HG02798 (cell line): ENCODE measurements around the gene IGF2BP3.

ENCODE experiments used
- ATAC-seq: cut with Tn5 transposase; IDR thresholded peaks from one replicate; pipeline ENCODE4 v1.9.1; 2021; ENCODE audit warnings: mild to moderate bottlenecking; ENCODE audit not compliant: unreplicated experiment, poor library complexity

IGF2BP3 gene

DNA sequence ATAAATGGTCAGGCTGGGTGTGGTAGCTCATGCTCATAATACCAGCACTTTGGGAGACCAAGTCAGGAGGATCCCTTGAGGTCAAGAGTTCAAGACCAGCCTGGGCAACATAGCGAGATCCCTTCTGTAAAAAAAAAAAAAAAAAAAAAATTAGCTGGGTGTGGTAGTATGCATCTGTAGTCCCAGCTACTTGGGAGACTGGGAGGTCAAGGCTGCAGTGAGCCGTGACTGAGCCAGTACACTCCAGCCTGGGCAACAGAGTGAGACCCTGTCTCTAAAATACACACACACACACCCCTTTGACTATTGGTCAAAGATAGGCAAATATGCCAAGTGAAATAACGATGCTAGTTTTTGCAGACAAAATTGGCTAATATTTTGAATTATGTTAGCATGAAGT is 80.6 kb downstream of the IGF2BP3 start:
- ATAC-seq, result no peak

DNA sequence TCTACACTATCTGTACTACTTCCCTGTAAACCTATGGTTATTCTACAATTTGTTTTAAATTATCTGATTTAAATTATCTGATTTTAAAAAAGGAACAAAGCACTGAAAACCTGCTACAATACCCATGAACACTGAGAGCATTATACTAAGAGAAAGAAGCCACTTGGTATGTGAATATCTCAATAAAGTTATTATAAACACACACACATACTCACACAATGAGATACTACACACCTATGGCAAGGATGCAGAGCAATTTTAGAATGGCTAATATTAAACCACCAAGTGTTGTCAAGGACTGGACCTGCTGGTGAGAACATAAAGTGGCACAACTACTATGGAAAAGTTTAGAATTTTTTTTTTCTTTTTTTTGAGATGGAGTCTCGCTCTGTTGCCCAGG is 82.7 kb downstream of the IGF2BP3 start:
- ATAC-seq, result no peak

DNA sequence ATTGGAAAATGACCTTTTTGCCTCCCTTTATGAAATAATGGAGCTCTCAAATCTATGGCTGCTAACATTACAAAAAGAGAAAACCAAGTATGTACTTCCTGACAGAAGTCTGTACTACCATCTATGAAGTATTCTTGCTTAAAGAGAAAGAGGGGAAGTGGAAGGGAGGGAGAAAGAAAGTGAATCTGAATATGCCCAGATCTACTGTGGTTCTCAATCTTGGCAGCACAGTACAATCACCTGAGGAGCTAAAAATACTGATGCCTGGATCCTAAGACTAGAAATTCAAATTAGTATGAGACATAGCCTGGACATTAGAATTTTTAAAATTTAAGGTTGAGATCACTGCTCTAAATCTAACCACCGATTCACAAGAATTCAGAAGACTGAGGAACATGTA is 85.2 kb downstream of the IGF2BP3 start:
- ATAC-seq, result no peak

DNA sequence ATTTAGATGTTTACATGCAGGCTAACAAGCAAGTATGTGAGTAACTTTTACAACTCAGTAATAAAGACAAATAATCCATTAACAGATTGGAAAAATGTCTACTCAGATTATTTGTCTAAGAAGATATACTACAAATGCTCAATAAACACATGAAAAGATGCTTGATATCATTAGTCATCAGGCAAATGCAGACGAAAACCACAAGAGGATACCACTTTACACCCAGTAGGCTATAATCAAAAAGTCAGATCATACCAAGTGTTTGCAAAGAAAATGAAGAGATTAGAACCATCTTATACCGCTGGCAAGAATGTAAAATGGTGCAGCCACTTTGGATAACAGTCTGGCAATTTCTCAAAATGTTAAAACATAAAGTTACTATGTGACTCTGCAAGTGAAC is 87.1 kb downstream of the IGF2BP3 start:
- ATAC-seq, result no peak

DNA sequence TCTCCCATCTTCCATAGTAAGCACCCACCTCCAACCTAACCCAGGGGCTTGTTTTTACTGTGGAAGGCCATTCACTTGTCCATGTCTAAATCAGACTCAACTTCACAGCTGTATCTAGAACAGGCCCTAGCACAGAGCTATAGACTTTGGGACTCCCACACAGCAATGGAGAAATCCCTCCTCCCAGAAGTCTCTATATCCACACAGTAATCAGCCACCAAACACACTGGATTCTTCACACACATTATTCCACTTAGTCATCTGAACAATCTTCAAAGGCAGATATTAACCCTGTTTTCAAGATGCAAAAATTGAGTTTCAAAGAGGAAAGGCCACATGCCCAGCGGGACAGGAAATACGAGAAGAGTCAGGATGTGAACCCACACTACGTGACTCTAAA is 89.3 kb downstream of the IGF2BP3 start:
- ATAC-seq, result no peak

DNA sequence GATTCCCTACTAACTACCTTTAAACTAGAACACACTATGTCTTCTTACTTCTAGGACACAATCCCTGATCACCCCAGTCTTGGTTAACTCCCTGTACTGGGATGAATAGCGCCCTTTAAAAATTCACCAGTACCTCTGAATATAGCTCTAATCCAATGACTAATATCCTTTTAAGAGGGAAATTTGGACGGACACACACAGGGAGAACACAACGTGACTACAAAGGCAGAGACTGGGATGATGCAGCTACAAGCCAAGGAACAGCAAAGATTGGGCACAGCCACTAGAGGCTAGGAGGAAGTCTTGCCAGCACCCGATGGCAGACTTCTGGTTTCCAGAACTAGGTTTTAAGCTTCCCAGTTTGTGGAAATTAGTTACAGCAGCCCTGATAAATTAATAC is 89.7 kb downstream of the IGF2BP3 start:
- ATAC-seq, result no peak

DNA sequence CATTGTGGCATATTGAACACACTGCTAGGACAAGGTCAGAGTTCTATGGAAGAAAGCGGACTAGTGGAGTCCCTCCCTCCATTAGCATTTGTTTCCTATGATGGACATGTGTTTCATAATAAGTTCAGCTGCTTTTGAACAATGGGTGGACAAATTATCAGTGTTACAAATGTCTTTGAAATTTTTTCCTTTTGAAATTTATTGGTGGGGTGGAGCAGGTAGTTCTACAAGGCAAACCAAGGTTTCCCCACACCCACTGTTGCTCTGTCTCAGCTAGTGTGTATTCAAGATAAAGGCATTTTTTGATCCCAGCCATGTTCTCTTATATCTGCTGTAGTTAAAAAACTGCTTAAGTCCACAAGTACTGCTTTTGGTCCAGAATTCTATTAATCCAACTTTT is 91.3 kb downstream of the IGF2BP3 start:
- ATAC-seq, result no peak

DNA sequence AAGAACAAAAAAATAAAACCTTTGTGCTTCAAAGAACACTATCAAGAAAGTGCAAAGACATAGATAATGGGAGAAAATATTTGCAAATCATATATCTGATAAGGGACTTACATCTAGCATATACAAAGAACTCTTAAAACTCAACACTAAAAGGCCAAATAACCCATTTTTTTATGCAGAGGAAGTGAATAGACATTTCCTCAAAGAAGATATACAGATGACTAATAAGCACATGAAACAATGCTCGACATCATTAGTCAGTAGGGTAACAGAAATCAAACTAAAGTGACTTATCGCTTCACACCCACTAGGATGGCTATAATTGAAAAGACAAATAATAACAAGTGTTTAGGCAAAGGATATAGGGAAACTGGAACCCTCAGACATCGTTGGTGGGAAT is 93.2 kb downstream of the IGF2BP3 start:
- no peak for ATAC-seq

DNA sequence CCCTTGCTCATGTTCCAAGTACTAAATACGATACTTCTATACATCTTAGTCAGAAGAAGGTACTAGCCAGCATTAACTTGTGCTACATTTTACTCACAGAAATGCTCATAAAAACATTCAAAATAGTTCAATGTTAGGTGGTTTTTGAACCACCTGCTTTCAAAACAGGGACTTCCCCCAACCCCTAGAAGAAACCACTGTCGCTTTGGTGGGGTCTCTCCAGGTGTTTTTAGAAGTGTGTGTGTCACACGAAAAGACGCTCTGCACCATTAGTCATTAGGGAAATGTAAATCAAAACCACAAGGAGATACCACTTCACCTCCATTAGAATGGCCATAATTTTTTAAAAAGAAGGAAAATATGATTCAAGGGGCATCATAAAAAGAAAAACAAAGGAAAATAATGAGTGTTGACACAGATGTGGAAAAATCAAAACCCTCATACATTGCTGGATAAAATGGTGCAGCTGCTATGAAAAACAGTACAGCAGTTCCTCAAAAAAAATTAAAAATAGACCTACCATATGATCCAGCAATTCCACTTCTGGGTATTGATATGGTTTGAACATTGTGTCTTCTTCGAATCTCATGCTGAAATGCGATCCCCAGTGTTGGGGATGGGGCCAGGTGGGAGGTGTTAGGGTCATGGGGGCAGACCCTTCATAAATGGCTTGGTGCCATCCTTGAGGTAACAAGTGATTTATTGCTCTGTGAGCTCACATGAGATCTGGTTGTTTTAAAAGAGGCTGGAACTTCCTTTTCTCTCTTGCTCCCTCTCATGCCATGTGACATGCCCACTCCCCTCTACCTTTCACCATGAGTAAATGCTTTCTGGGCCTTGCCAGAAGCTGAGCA is 96.9 kb downstream of the IGF2BP3 start:
- ATAC-seq, result peak; percentile 77

DNA sequence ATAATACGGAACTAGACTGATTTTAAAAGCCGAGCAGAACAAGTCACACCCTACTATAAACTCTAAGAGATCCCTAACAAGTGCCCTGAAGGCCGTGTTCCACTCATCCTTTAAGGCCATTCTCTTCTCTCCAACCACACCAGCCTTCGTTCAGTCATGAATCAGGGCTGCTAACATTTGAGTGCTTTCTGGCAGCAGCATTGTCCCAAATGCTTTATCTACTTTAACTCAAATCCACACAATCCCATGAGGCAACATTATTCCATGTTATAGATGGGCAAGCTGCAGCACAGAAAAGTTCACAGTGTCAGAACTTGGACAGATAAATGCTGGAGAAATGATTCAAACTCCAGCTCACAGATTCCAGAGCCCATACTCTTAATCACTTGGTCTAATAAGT is 97.7 kb downstream of the IGF2BP3 start:
- ATAC-seq, result no peak

DNA sequence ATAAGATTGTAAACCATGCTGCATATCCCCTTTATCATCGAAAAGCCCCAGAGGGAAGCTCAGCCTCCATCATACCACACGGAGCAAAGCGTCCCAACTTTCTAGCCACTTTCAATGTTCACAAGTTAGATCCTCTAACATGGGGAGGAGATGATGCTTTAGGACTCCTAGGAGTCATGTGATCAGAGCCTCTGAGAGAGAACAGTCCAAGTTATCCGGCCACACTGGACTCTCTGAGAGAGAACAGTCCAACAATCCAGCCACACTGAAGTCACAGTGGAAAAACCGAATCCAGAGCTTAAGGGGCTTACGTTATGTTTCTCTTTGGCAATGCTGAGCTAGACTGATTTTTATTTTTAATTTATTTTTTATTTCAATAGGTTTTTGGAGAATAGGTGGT is 98.6 kb downstream of the IGF2BP3 start:
- ATAC-seq, result no peak

DNA sequence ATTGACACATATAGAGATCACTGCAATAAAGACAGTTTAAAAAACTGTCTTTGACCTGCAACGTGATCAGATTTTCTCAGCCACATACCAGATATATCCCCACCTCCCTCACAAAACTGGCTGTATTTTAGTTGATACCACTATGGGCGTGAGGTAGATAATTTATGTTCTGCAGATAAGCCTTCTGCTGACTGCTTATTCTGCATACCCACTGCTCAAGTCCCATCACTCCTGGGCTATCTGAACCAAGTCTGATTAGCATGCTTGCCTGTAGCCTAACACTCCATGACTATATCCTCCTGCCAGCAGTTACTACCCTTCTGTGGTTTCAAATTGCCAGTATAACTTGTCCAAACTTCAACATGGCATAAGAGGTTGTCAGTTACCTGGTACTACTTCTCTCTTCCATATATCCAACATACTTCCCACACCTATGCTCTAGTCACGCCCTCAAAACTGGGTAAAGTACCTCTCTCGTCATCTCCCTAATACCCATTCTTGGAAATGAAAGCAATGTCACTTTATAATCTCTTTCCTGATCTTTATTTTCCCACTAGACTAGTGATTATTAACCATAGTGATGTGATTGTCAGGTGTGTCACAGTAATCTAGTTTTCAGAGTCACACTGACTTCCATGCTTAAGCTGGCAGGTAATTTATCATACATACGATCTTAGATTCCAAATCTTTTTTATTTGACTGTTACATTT is 100.4 kb downstream of the IGF2BP3 start:
- ATAC-seq, result no peak

DNA sequence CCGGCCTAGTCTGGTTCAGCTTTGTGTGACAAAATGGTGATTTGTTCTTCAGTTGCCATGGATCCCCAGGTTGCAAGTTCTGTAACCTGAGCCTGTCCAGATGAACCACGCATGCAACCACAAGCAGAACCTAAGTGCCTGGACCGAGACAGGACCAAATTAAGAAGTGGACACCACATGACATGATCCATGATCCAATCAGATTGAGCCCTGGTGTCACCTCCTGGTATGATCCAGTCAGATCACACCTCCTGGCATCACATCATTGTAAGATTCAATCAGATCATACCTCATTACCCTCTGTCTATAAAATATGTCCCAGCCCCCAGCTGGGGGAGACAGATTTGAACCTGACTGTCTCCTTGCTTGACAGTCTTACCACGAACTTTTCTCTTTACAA is 101.2 kb downstream of the IGF2BP3 start:
- no peak for ATAC-seq

DNA sequence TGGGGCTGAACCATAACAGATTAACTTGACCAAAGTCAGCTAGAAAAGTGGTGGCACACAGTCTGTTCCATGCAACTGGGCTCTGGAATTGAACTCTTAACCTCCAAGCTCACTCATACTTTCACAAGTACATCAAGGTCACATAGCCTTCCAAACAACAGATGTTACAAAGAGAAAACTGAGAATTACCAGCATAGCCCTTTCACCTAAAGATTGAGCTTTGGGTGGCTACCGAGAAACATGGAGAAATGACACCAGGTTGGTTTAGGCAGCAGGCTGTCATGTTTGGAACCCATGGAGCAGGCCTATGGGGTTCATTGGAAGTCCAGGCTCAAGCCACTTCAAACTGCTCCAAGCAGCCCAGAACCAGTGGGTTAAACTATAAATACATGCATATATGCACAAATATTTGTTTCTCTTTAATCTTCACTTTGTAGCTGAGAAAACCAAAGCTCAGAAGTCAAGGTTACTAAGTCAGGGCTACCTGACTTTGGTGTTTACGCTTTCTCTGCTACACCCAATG is 112.1 kb downstream of the IGF2BP3 start:
- ATAC-seq, result no peak

DNA sequence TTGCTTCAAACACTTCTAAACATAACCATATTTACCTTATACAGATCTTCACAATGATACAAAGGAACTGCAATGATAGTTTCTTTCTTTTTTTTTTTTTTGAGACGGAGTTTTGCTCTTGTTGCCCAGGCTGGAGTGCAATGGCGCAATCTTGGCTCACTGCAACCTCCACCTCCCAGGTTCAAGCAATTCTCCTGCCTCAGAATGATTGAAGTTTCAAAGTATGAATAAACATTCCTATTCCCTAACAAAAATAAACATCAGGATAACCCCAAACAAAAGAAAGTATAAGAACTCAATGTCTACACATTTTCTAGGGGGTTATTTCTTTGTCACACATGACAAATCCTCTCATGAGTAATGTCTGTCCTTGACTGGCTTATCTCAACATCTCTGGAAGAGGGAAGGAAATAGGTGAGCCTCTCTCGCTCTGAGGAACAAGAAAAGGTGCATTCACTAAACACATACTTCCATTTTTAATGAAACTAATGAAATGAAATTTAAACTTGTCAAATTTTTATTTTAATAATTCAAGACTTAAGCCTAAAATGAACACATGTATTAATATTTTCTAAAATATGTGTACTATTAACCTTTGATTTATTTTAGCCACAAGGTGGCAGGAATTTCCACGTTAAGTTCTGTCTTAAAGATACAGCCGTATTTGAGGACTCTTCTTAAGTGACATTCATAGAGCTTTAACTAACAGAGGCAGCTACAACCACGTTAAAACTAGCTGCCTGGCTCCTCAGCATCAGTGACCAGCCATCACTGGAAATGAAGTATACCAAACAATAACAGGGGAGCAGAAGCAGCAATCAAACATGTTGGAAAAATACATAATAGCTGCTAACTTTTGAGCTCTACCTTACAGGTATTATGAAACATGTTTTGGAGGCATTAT is 112.8 kb downstream of the IGF2BP3 start:
- ATAC-seq, result peak; percentile 65

DNA sequence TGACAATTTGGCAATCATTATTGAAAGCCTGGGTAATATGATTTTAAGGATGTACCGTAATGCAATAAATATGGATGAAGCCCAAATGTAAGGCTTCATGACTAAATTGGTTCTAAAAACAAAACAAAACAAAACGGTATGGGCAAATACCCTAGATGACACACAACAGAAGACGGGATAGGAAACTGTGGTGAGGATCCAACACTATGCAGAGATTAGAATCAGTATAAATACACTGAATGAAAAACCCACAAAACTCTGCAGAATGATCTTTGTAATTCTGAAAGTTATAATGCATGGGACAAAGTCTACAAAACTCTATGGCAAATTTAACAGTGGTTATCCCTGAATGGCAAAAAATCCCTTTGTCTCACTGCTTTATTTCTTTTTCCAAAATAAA is 113.6 kb downstream of the IGF2BP3 start:
- ATAC-seq, result no peak

DNA sequence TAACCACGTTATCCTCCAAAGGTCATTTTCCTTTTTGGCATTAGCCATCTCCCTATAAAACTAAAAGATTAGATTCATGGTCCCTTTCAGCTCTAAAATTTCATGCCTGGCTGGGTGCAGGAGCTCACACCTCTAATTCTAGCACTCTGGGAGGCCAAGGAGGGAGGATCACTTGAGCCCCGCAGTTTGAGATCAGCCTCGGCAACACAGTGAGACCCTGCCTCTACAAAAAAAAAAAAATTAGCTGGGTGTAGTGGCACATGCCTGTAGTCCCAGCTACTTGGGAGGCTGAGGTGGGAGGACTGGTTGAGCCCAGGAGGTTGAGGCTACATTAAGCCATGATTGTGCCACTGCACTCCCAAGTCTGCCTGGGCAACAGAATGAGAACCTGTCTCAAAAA is 114.1 kb downstream of the IGF2BP3 start:
- ATAC-seq, result no peak

DNA sequence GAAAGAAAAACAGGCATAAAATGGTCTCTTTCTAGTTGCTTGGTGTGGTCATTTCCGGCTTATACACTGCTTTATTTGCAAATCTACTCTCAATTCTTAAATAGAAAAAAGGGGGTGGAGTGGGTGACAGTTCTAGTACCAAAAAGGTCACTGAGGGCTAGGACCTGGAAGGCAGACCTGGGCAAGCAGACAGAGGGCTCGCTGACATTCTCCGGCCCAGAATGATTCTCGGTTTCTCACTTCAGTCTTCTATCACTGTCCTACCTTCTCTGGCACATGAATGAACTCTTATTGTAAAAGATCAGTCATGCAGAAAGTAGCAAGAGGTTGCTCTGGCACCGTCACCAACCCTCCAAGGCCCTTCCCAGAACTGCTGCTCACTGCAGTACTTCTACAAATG is 117.1 kb downstream of the IGF2BP3 start:
- peak; percentile 50 for ATAC-seq

DNA sequence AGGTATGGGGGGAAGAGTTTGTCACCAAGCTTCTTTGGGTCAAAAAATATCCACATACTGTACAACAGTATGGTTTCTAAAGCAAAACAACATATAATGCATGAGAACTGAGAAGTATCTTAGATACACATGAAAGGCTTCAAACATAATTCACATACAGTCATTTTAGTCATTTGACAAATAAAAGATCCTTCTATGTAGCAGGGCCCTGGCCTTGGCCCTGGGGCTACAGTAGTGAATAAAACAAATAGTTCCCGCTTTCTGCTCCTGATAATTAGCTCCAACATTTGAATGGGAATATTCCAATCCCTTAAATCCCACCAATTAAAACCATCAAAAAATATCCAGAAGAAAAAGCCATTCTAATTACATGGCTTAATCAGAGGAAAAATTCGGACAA is 119.8 kb downstream of the IGF2BP3 start:
- ATAC-seq, result no peak

DNA sequence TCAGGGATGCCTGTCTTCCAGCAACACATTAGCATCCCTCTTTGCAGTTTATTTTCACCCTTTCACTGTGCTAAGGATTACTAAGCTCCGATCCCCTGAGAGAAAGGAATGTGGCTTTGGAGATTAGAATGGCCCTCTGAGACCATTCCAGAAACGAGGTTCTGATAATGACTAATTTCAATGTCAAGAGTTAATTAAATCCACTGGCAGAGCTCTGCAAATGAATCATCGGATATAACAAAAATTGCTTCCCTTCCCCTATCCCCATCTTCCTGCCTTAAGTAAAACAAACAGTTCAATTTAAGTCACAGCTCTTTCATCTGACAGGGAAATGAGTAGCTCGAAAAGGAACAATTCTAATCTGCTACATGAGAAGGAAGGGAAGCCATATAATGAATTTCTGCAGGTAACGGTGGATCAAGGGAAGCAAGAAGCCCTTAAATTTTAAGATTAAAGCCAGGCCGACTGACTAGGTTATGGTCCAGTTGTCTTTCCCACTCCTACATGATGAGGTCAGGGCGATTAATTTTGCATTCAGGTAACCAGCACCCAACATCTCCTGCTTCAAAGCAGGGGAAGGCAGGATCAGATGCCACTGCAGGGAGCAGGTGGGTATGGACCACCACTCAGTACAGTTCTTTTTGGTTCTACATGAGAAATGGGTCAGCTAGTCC is 120.7 kb downstream of the IGF2BP3 start:
- no peak for ATAC-seq
